Hepatocyte (in vitro differentiated cells): ENCODE results near the gene MCF2L. TPM values are rescaled to one million over a fixed set of nuclear protein-coding genes. Genes with fewer than 3 reads are reported as not detected.
A peak's percentile ranks its signal among the peaks of the same experiment; 100 is the strongest.

Experiments used
- DNase-seq: peaks from one replicate; pipeline ENCODE4 v3.0.0-alpha.2; 2016; ENCODE audit warnings: low spot score
- H2AFZ ChIP-seq: fragments of 200-600 bp; sonication (generic); 2 replicates; pipeline ENCODE4 v1.6.0; 2016; ENCODE audit warnings: antibody characterized with exemption, mild to moderate bottlenecking
- H3K27ac ChIP-seq: fragments of 200-600 bp; sonication (generic); 2 replicates; pipeline ENCODE4 v1.5.1; 2016; ENCODE audit warnings: mild to moderate bottlenecking
- H3K27me3 ChIP-seq: fragments of 200-600 bp; sonication (generic); 2 replicates; pipeline ENCODE4 v1.6.1; 2016
- H3K36me3 ChIP-seq: fragments of 200-600 bp; sonication (generic); replicated peaks from 2 replicates; pipeline ENCODE4 v1.5.1; 2016; ENCODE audit warnings: low read depth; ENCODE audit not compliant: insufficient read depth
- H3K4me1 ChIP-seq: fragments of 200-600 bp; sonication (generic); 2 replicates; pipeline ENCODE4 v1.5.1; 2016; ENCODE audit warnings: mild to moderate bottlenecking, moderate library complexity; ENCODE audit not compliant: insufficient read depth
- H3K4me2 ChIP-seq: fragments of 200-600 bp; sonication (generic); 2 replicates; pipeline ENCODE4 v1.6.0; 2016
- H3K4me3 ChIP-seq: fragments of 200-600 bp; sonication (generic); 2 replicates; pipeline ENCODE4 v1.5.1; 2016; ENCODE audit warnings: mild to moderate bottlenecking
- H3K79me2 ChIP-seq: fragments of 200-600 bp; sonication (generic); 2 replicates; pipeline ENCODE4 v1.6.0; 2017; ENCODE audit warnings: mild to moderate bottlenecking
- H3K9me2 ChIP-seq: fragments of 200-600 bp; sonication (generic); replicated peaks from 2 replicates; pipeline ENCODE4 v1.6.0; 2017; ENCODE audit warnings: mild to moderate bottlenecking; ENCODE audit not compliant: insufficient read depth
- H3K9me3 ChIP-seq: fragments of 200-600 bp; sonication (generic); 2 replicates; pipeline ENCODE4 v1.5.1; 2016; ENCODE audit warnings: low read depth, mild to moderate bottlenecking
- H4K20me1 ChIP-seq: fragments of 200-600 bp; sonication (generic); 2 replicates; pipeline ENCODE4 v1.6.0; 2016; ENCODE audit warnings: mild to moderate bottlenecking; ENCODE audit not compliant: insufficient read depth, poor library complexity, severe bottlenecking
- EZH2 ChIP-seq: fragments of 200-600 bp; sonication (generic); IDR thresholded peaks from 2 replicates; pipeline ENCODE4 v1.6.1; 2016; ENCODE audit warnings: antibody characterized with exemption, mild to moderate bottlenecking, borderline replicate concordance
- EZH2phosphoT487 ChIP-seq: fragments of 200-600 bp; sonication (generic); IDR thresholded peaks from one replicate; pipeline ENCODE4 v1.6.1; 2018; ENCODE audit warnings: antibody characterized with exemption, mild to moderate bottlenecking, low read depth, moderate library complexity; ENCODE audit not compliant: unreplicated experiment, severe bottlenecking
- WGBS: methylation state at CpG from one replicate; pipeline ENCODE4 v1.1.6; 2016; ENCODE audit warnings: low lambda C conversion rate; ENCODE audit errors: missing lambda C conversion rate; 5-methylcytosine and 5-hydroxymethylcytosine counted together
- polyA plus RNA-seq: library from polyadenylated mRNA; unstranded; fragments of >200 nt; fragmentation: Nextera tagmentation; extraction: Ambion mirVana; gene quantifications from 2 replicates; pipeline ENCODE4 v1.2.1, GENCODE V29; 2016
- total RNA-seq: library from RNA; depleted of rRNA; stranded (reverse); fragments of >200 nt; gene quantifications from 2 replicates; pipeline ENCODE4 v1.2.3, GENCODE V29; 2014
- TF ChIP-seq, protein P1 (sequence below): fragments of 200-600 bp; sonication (generic); IDR thresholded peaks from 2 replicates; pipeline ENCODE4 v1.5.1; 2016; ENCODE audit warnings: antibody characterized with exemption, mild to moderate bottlenecking; ENCODE audit not compliant: poor library complexity

MCF2L gene
- 16.7 and 22.4 TPM in 2 replicates for total RNA-seq
- polyA plus RNA-seq: 11.1 and 13.5 TPM in 2 replicates

GRCh38 chr13:112968910-112969691 lies at the start of gene MCF2L:
TSS of gene MCF2L (plus strand) at chr13:112969214. CDS start at chr13:112969380, 166 bp downstream.
- H3K36me3 ChIP-seq: no peaks in the 10 kb centered on the region
- no peaks in the 10 kb centered on the region for H3K9me2 ChIP-seq
- WGBS: 2% methylated on average over 24 of the region's 69 CpGs
- DNase-seq: peak; percentile 80
- H3K9me3 ChIP-seq: no peaks in the 10 kb centered on the region
- no peaks in the 10 kb centered on the region for H4K20me1 ChIP-seq
- H3K4me3 ChIP-seq: peak within 1 kb of the TSS; percentile 57
- H3K4me2 ChIP-seq: peak within 1 kb of the TSS; percentile 99
- peaks cover 8% of the 10 kb centered on the region for H3K79me2 ChIP-seq
- peaks cover 9% of the 10 kb centered on the region for H3K4me1 ChIP-seq
- H2AFZ ChIP-seq: peak within 1 kb of the TSS; percentile 45
- H3K27ac ChIP-seq: peak within 1 kb of the TSS; percentile 84
- TF ChIP-seq EZH2phosphoT487: no peak
- TF ChIP-seq, protein P1, sequence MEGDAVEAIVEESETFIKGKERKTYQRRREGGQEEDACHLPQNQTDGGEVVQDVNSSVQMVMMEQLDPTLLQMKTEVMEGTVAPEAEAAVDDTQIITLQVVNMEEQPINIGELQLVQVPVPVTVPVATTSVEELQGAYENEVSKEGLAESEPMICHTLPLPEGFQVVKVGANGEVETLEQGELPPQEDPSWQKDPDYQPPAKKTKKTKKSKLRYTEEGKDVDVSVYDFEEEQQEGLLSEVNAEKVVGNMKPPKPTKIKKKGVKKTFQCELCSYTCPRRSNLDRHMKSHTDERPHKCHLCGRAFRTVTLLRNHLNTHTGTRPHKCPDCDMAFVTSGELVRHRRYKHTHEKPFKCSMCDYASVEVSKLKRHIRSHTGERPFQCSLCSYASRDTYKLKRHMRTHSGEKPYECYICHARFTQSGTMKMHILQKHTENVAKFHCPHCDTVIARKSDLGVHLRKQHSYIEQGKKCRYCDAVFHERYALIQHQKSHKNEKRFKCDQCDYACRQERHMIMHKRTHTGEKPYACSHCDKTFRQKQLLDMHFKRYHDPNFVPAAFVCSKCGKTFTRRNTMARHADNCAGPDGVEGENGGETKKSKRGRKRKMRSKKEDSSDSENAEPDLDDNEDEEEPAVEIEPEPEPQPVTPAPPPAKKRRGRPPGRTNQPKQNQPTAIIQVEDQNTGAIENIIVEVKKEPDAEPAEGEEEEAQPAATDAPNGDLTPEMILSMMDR: peak; percentile 50
- no peaks in the 10 kb centered on the region for H3K27me3 ChIP-seq

- H3K79me2 ChIP-seq: no peaks in the 10 kb centered on the region
- DNase-seq: no peak
- WGBS: 86% methylated on average over 12 of the region's 12 CpGs
Observed at GRCh38 chr13:112923962-112924361, 45.1 kb upstream of the MCF2L start.

DNA sequence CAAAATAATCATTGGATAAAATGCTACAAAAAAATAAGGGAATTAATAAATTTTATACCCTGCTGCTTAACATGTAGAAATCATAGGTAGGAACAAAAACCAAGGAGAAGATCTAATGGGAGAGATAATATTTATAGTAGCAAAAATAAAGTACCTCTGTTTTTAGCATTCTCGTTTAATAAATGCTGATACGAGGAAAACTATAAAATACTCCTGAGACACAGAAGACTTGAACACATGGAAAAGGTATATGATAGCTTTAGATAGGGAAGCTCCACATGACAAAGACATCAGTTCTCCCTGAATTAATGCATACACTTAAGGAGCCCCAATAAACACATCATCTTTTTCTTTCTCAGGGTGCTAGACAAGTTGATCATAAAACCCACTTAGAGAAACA lies 44.6 kb upstream of the MCF2L start:
- TF ChIP-seq, protein P1: no peak
- no peak for TF ChIP-seq EZH2
- no peak for TF ChIP-seq EZH2phosphoT487
- no peaks in the 10 kb centered on the region for H3K9me3 ChIP-seq
- no peak for DNase-seq
- no peaks in the 10 kb centered on the region for H4K20me1 ChIP-seq
- no peaks in the 10 kb centered on the region for H3K36me3 ChIP-seq
- no peaks in the 10 kb centered on the region for H3K79me2 ChIP-seq
- no peak overlapping the region for H3K4me2 ChIP-seq
- WGBS: 95% methylated on average over 2 of the region's 2 CpGs
- H2AFZ ChIP-seq: no peak overlapping the region
- H3K4me3 ChIP-seq: no peak overlapping the region
- H3K27ac ChIP-seq: no peak overlapping the region
- H3K9me2 ChIP-seq: no peaks in the 10 kb centered on the region
- H3K4me1 ChIP-seq: peaks cover 12% of the 10 kb centered on the region
- no peaks in the 10 kb centered on the region for H3K27me3 ChIP-seq

More at GRCh38 chr13:112923962-112924361, 45.1 kb upstream of the MCF2L start:
- no peaks in the 10 kb centered on the region for H3K9me3 ChIP-seq
- H3K9me2 ChIP-seq: no peaks in the 10 kb centered on the region
- no peak overlapping the region for H3K4me3 ChIP-seq
- TF ChIP-seq EZH2phosphoT487: no peak
- TF ChIP-seq EZH2: no peak
- TF ChIP-seq, protein P1: no peak
- no peak overlapping the region for H2AFZ ChIP-seq
- H3K4me2 ChIP-seq: no peak overlapping the region
- H3K36me3 ChIP-seq: no peaks in the 10 kb centered on the region
- no peaks in the 10 kb centered on the region for H3K27me3 ChIP-seq
- H3K4me1 ChIP-seq: peaks cover 8% of the 10 kb centered on the region
- no peak overlapping the region for H3K27ac ChIP-seq
- H4K20me1 ChIP-seq: no peaks in the 10 kb centered on the region
